ENCODE data around the gene LRP8. TPM values are rescaled to one million over a fixed set of nuclear protein-coding genes. Genes with fewer than 3 reads are reported as not detected.

LRP8 gene
- total and polyA plus RNA-seq, 2 donors (not counting 3 experiments of a cell fraction or from before 2014, with no cell fraction given): 40.9 to 62.2 TPM

DNA sequence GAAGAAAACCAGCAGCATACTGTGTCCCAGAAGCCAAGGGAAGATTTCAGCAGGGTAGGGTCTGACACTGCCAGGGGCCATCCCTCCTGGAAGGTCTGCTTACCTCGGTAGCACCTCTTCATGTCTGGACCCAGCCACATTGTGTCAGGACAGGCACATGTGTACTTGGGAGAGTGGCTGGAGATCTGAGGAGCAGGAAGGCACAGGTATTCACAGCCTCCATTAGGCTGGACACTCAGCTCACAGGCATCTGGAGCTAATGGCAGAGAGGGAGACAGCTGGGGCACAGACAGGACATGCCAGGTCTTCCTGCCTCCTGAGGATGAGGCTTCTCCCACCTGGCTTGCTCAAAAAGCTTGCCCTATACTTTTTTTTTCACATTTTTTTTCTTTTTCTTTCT, 69.7 kb downstream of the LRP8 start:
- intact Hi-C loops (cut with micrococcal nuclease) (no loop called here), dilution Hi-C loops (cut with MboI; ENCODE audit: extremely low pct_ligation_motif_present, low sequenced_read_pairs) (no loop called here)
- H3K4me1 ChIP-seq (ENCODE audit: control insufficient read depth, extremely low read depth, insufficient read depth, low read length): no peaks in the 10 kb centered on the region
- no peak for FAIRE-seq
- BruUV-seq (replicated peaks): no TSS peak
- no peaks in the 10 kb centered on the region for H4K20me1 ChIP-seq (replicated peaks; ENCODE audit: control insufficient read depth, extremely low read depth, insufficient read depth, low read length)
- H3K27ac ChIP-seq (ENCODE audit: insufficient read depth, low read depth, low read length): no peak overlapping the region
- no peaks in the 10 kb centered on the region for H3K9me1 ChIP-seq (replicated peaks; ENCODE audit: control insufficient read depth, extremely low read depth, insufficient read depth, low read length)
- ChIA-PET CTCF (interaction anchor here (1.6 kb wide), 1 partner anchor 135 kb away, joined by 4 read pairs; no protein-coding TSS in a partner anchor), POLR2A (no interaction called here)
- no peaks in the 10 kb centered on the region for H3K79me2 ChIP-seq (ENCODE audit: control insufficient read depth, insufficient read depth, low read length)
- H3K9ac ChIP-seq (replicated peaks; ENCODE audit: extremely low read depth, insufficient read depth, low read length): no peak overlapping the region
- no peak overlapping the region for H3K4me3 ChIP-seq (replicated peaks in 1 of 3; ENCODE audit: insufficient read depth in 1 of 3, low read depth in 1 of 3, low read length in 3 of 3)
- H3K27me3 ChIP-seq (ENCODE audit: control insufficient read depth in 2 of 2, insufficient read depth in 2 of 2, low read length in 2 of 2): no peaks in the 10 kb centered on the region
- H3K9me3 ChIP-seq (replicated peaks; ENCODE audit: control insufficient read depth, insufficient read depth, low read length): no peaks in the 10 kb centered on the region
- peaks cover 6 to 24% of the 10 kb centered on the region in 2 experiments for H3K36me3 ChIP-seq (ENCODE audit: control insufficient read depth in 2 of 2, extremely low read depth in 1 of 2, insufficient read depth in 2 of 2, low read length in 2 of 2)
- H3K4me2 ChIP-seq (ENCODE audit: insufficient read depth, low read length): no peak overlapping the region
- TF ChIP-seq GATA2 (IDR thresholded peaks at IDR 0.05; ENCODE audit: insufficient read depth, insufficient read length, low read depth, low read length) (no peak), POLR2AphosphoS5 (IDR thresholded peaks at IDR 0.05; ENCODE audit: insufficient read depth, low read depth, low read length) (no peak), MYC (IDR thresholded peaks at IDR 0.05; ENCODE audit: low read depth, low read length) (no peak), FOS (IDR thresholded peaks at IDR 0.05; ENCODE audit: borderline replicate concordance, insufficient read depth, low read length) (no peak), EZH2 (IDR thresholded peaks at IDR 0.05; ENCODE audit: borderline replicate concordance, low read depth, low read length, severe bottlenecking) (no peak), MAX (IDR thresholded peaks at IDR 0.05; ENCODE audit: insufficient read depth, insufficient read length) (no peak)
- TF ChIP-seq, protein P1, sequence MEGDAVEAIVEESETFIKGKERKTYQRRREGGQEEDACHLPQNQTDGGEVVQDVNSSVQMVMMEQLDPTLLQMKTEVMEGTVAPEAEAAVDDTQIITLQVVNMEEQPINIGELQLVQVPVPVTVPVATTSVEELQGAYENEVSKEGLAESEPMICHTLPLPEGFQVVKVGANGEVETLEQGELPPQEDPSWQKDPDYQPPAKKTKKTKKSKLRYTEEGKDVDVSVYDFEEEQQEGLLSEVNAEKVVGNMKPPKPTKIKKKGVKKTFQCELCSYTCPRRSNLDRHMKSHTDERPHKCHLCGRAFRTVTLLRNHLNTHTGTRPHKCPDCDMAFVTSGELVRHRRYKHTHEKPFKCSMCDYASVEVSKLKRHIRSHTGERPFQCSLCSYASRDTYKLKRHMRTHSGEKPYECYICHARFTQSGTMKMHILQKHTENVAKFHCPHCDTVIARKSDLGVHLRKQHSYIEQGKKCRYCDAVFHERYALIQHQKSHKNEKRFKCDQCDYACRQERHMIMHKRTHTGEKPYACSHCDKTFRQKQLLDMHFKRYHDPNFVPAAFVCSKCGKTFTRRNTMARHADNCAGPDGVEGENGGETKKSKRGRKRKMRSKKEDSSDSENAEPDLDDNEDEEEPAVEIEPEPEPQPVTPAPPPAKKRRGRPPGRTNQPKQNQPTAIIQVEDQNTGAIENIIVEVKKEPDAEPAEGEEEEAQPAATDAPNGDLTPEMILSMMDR (IDR thresholded peaks at IDR 0.05; ENCODE audit: extremely low read depth in 1 of 2, insufficient read depth in 1 of 2, low read depth in 1 of 2, low read length in 2 of 2): no peak
- no peak overlapping the region for H2AFZ ChIP-seq (ENCODE audit: low read depth, low read length)
- no peak for DNase-seq (ENCODE audit: low read depth, low spot score)
